Breast epithelium (tissue), 4 donors: Measurements from ENCODE around the gene PKN1. TPM values are rescaled to one million over a fixed set of nuclear protein-coding genes. Genes with fewer than 3 reads are reported as not detected.

Source experiments
- DNase-seq, 2 donors: peaks; one replicate each; pipeline ENCODE4 v3.0.0-alpha.2; 2019; ENCODE audit warnings: low spot score in 2 of 2
- H3K27ac ChIP-seq, 2 donors: fragments of 200-600 bp; sonication (generic) in 1 of 2; one replicate each; pipeline ENCODE4 v1.5.1; 2016 to 2019; ENCODE audit warnings: mild to moderate bottlenecking in 1 of 2
- H3K27me3 ChIP-seq, 2 donors: fragments of 200-600 bp; sonication (generic) in 1 of 2; one replicate each; pipeline versions ENCODE4 v1.5.1 to v1.6.0; 2017 to 2019; ENCODE audit warnings: control low read depth in 1 of 2, mild to moderate bottlenecking in 1 of 2
- H3K36me3 ChIP-seq: fragments of 200-600 bp; one replicate; pipeline ENCODE4 v1.5.1; 2019
- H3K4me1 ChIP-seq, 2 donors: fragments of 200-600 bp; sonication (generic); one replicate each; pipeline ENCODE4 v1.5.1; 2016 to 2019; ENCODE audit warnings: control low read depth in 1 of 2
- H3K4me3 ChIP-seq, 3 donors: fragments of 200-600 bp; sonication (generic); 1 replicate in 2 of 3; 2 replicates in 1 of 3; pipeline ENCODE4 v1.5.1; 2016 to 2019; ENCODE audit warnings: mild to moderate bottlenecking in 3 of 3, moderate library complexity in 2 of 3
- H3K9me3 ChIP-seq, 2 donors: fragments of 200-600 bp; sonication (generic) in 1 of 2; one replicate each; pipeline ENCODE4 v1.5.1; 2016 to 2019; ENCODE audit warnings: control low read depth in 1 of 2
- CTCF ChIP-seq, 3 donors: fragments of 450-650 bp; IDR thresholded peaks; one replicate each; pipeline ENCODE4 v1.5.1; 2016 to 2017; ENCODE audit warnings: antibody characterized with exemption in 3 of 3, mild to moderate bottlenecking in 3 of 3, moderate library complexity in 3 of 3
- POLR2A ChIP-seq: fragments of 450-650 bp; IDR thresholded peaks from one replicate; pipeline ENCODE4 v1.6.1; 2016; ENCODE audit warnings: antibody characterized with exemption, mild to moderate bottlenecking, moderate library complexity
- POLR2AphosphoS5 ChIP-seq, 3 donors: sonication (generic); formaldehyde crosslinking; IDR thresholded peaks; one replicate each; pipeline ENCODE4 v1.6.1; 2017; ENCODE audit warnings: antibody characterized with exemption in 3 of 3
- intact Hi-C: fragments of 100-400 bp; cut with DNase I; formaldehyde crosslinking; loops from one replicate; pipeline ENCODE4 v1.15.1; 2023; ENCODE audit warnings: low total_unique reads
- total RNA-seq, 3 donors: library from RNA; depleted of rRNA; stranded (reverse); fragments of >200 nt; gene quantifications; one replicate each; pipeline ENCODE4 v1.1.0, GENCODE V29; 2016

Gene PKN1
- total RNA-seq, 3 donors from 2014 or later, result 40.8 to 78.1 (median 59.6) TPM

GRCh38 chr19:14479975-14480699, 47.0 kb downstream of the PKN1 start:
- intact Hi-C loops, result no loop called here
- Histone ChIP-seq H3K27ac (no peak overlapping the region), H3K9me3 (no peaks in the 10 kb centered on the region), H3K27me3 (no peaks in the 10 kb centered on the region), H3K4me3 (no peak overlapping the region), H3K36me3 (peaks cover 5% of the 10 kb centered on the region), H3K4me1 (peaks cover 0 to 5% of the 10 kb centered on the region in 2 donors)
- no peak for TF ChIP-seq POLR2A
- TF ChIP-seq POLR2AphosphoS5 (IDR thresholded peaks at IDR 0.05), result no peak
- TF ChIP-seq CTCF (IDR thresholded peaks at IDR 0.05), result peak in 2 of 3 donors; percentile 40 to 53
- no peak for DNase-seq

GRCh38 chr19:14480700-14481079, 47.6 kb downstream of the PKN1 start:
- Histone ChIP-seq H3K4me3 (no peak overlapping the region), H3K27ac (no peak overlapping the region), H3K36me3 (peaks cover 5% of the 10 kb centered on the region), H3K9me3 (no peaks in the 10 kb centered on the region), H3K27me3 (no peaks in the 10 kb centered on the region), H3K4me1 (no peaks in the 10 kb centered on the region)
- no peak for DNase-seq
- TF ChIP-seq CTCF (IDR thresholded peaks at IDR 0.05) (no peak), POLR2A (no peak), POLR2AphosphoS5 (IDR thresholded peaks at IDR 0.05) (no peak)
- intact Hi-C loops, result no loop called here

- intact Hi-C loops, result no loop called here
- H3K4me1 ChIP-seq, result no peaks in the 10 kb centered on the region
- no peak for DNase-seq
- H3K27ac ChIP-seq, result no peak overlapping the region
- no peaks in the 10 kb centered on the region for H3K27me3 ChIP-seq
- H3K9me3 ChIP-seq, result no peaks in the 10 kb centered on the region
- peaks cover 5% of the 10 kb centered on the region for H3K36me3 ChIP-seq
- no peak overlapping the region for H3K4me3 ChIP-seq
- TF ChIP-seq POLR2A, result no peak
- no peak for TF ChIP-seq POLR2AphosphoS5 (IDR thresholded peaks at IDR 0.05)
- no peak for TF ChIP-seq CTCF (IDR thresholded peaks at IDR 0.05)
These were observed 49.3 kb downstream of the PKN1 start for GRCh38 chr19:14482172-14482941.

GRCh38 chr19:14487370-14488125, 54.4 kb downstream of the PKN1 start:
- H3K9me3 ChIP-seq, result no peaks in the 10 kb centered on the region
- no peak for TF ChIP-seq POLR2AphosphoS5 (IDR thresholded peaks at IDR 0.05)
- TF ChIP-seq CTCF (IDR thresholded peaks at IDR 0.05), result no peak
- TF ChIP-seq POLR2A, result no peak
- intact Hi-C loops, result no loop called here
- H3K4me3 ChIP-seq, result no peak overlapping the region
- no peaks in the 10 kb centered on the region for H3K36me3 ChIP-seq
- H3K27me3 ChIP-seq, result no peaks in the 10 kb centered on the region
- no peaks in the 10 kb centered on the region for H3K4me1 ChIP-seq
- no peak for DNase-seq
- no peak overlapping the region for H3K27ac ChIP-seq
